Measurements from ENCODE around the gene SOBP. TPM values are rescaled to one million over a fixed set of nuclear protein-coding genes. Genes with fewer than 3 reads are reported as not detected.
"Not testable (repeated sequence)": the region's sequence is repeated elsewhere in the genome, so short reads cannot be mapped to it uniquely, and the experiment has no call there.

Gene SOBP
- total RNA-seq, 3 donors from 2014 or later: 1.1 to 2.1 (median 1.8) TPM

DNA sequence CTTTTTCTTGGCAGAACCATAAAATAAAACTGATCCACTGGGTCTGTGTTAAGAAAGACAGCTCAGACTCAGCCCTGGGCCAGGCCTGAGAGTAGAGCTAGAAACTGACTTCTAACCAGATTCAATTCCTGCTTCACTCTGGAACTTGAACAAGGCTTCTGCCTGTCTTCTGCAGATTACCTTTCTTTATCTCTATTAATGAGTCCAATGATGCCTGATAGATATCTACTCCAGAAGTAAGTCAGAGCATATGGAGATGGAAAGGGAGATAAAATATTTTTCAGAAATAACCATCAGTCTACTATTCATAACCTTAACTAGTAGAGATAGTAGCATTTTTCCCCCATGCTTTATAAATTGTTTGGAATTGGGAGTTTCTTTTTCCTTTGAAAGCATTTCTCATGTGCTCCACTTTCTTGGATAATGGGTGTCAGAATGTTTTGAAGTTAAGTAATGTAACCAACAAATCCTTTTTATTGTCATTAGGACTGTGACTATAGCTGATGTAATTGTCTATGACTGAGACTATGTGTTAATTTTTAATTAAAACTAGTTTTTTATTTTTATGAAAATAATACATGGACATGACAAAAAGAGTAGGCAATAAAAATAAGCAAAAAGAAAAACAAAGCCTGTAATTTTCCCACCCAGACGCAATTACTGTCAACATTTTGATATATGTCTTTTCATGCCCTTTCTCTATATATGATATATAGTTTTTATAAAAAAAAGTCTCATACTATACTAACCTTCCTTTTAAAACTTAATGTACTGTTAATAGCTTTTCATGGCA lies 7.2 kb downstream of the SOBP start:
- DNase-seq (no peak), ATAC-seq (no peak)
- Mint-ChIP-seq H3K4me1 (ENCODE audit: low read depth) (no peaks in the 10 kb centered on the region), H3K4me3 (no peak overlapping the region), H3K27me3 (ENCODE audit: low read depth) (peaks cover 22% of the 10 kb centered on the region), H3K9me3 (no peaks in the 10 kb centered on the region), H3K36me3 (ENCODE audit: insufficient read depth) (no peaks in the 10 kb centered on the region)

DNA sequence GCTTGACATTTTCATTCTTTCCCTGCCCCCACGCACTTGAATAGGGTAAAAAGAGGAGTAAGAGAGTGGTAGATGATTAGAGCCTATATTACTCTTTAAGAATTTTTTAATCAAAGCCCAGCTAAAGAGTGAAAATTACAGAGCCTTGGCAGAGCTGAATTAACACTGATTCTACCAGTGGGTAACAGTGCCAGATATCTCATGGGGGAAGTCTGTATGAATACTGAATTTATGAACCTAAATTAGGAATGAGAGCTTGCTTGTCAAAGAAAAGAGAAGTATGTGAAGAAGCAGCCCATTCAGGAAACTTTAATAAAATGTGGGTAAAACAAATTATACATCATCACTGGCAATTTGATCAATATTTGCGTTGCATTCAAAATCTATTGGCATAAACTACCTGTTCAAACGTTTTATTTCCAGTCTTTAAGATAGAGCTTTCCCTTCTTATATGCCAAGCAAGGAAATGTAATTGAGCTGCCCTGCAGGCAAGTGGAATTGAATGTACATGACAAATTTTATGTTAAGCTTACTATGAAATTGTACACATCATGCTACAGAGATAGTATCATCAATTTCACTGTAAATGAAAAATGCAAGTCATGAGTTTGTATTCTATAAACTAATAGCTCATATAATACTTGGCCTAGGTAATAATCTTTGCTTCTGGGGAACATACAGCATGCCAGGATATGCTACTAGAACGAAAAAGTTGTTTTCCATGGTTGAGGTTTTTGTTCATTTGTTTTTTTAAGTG lies 14.5 kb downstream of the SOBP start:
- Mint-ChIP-seq H3K27me3 (ENCODE audit: low read depth) (peaks cover 33% of the 10 kb centered on the region), H3K36me3 (ENCODE audit: insufficient read depth) (no peaks in the 10 kb centered on the region), H3K4me1 (ENCODE audit: low read depth) (no peaks in the 10 kb centered on the region), H3K9me3 (no peaks in the 10 kb centered on the region), H3K4me3 (no peak overlapping the region)
- ATAC-seq: no peak
- DNase-seq: no peak

DNA sequence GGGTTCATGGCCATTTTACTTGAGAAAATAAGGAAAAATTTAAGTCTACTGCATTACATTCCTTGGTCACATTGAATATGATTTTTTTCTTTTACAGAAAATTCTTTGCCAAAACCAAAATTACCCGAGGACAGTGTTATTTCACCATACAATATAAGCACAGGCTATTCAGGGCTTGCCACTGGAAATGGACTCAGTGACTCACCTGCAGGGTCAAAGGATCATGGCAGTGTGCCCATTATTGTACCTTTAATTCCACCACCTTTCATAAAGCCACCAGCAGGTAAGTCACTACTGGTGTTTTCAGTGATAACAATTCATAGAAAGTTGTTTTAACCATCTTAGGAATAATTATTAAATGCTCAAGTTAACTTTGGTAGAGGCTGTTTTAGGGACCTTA lies 16.2 kb downstream of the SOBP start:
- no peak overlapping the region for H3K4me3 Mint-ChIP-seq
- H3K36me3 Mint-ChIP-seq (ENCODE audit: insufficient read depth): no peaks in the 10 kb centered on the region
- no peaks in the 10 kb centered on the region for H3K9me3 Mint-ChIP-seq
- H3K27me3 Mint-ChIP-seq (ENCODE audit: low read depth): peaks cover 35% of the 10 kb centered on the region
- H3K4me1 Mint-ChIP-seq (ENCODE audit: low read depth): no peaks in the 10 kb centered on the region
- DNase-seq: no peak
- no peak for ATAC-seq

DNA sequence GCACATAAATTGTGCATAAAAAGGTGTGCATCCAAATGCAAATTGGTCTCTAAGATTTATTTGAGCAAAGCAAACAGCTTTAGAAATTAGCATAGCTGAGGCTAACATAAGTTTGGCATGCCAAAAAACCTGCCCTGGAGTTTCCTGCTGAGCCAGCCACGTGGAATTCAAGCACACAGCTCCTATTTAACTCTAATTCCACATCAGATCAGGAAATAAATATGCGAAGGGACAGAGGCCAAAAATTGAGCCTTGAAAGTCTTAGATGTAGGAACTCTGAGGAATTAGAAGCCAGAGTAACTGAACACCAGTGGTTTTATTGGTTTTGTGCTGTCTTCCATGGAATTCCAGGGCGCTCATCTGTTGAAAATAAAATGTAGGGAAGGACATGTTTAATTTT lies 19.6 kb downstream of the SOBP start:
- no peak for DNase-seq
- H3K36me3 Mint-ChIP-seq (ENCODE audit: insufficient read depth): no peaks in the 10 kb centered on the region
- no peaks in the 10 kb centered on the region for H3K9me3 Mint-ChIP-seq
- peaks cover 13% of the 10 kb centered on the region for H3K27me3 Mint-ChIP-seq (ENCODE audit: low read depth)
- H3K4me1 Mint-ChIP-seq (ENCODE audit: low read depth): no peaks in the 10 kb centered on the region
- ATAC-seq: no peak
- H3K4me3 Mint-ChIP-seq: no peak overlapping the region

DNA sequence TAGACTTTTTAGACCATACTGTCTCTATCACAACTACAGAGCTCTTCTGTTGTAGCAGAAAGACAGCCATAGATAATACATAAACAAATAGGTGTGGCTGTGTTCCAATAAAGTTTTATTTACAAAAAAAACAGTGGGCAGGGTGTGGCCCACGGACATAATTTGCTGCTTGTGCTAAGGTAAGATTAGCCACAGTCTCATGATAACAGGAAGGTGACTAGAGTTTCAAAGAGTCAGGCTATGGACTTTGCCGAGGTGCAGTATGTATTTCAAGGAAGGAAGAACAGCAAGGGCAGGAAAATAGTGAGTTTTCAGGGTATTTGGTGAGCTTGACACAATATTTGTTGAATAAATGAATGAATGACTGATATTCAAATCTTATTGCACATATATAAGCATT lies 20.2 kb downstream of the SOBP start:
- no peak for DNase-seq
- Mint-ChIP-seq H3K36me3 (ENCODE audit: insufficient read depth) (peaks cover 2% of the 10 kb centered on the region), H3K9me3 (peaks cover 5% of the 10 kb centered on the region), H3K4me1 (ENCODE audit: low read depth) (no peaks in the 10 kb centered on the region), H3K4me3 (no peak overlapping the region), H3K27me3 (ENCODE audit: low read depth) (peaks cover 13% of the 10 kb centered on the region)
- no peak for ATAC-seq

DNA sequence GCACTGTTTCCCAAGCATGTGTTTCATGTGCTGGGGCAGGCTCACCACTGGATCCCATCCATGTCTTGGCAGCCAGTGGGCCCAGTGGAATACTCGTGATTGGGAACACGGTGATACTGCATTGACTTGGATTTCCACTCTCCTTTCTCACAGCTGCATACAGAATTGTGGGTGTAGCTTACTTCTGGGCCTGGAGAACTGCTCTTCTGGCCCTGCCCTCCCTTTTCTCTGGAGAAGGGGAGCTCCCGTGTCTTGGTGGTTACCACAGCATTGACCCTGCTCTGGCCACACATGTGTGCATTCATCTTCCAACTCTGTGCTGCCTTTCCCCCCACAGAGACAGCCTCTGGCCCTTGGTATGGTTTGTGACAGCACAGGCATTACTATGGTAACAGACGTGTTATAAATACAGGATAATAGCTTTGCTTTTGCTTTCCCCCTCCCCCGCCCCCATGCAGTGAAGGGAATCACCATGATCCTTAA lies 21.6 kb downstream of the SOBP start:
- H3K4me3 Mint-ChIP-seq: no peak overlapping the region
- DNase-seq (no peak), ATAC-seq (no peak)
- H3K27me3 Mint-ChIP-seq (ENCODE audit: low read depth): peaks cover 6% of the 10 kb centered on the region
- no peaks in the 10 kb centered on the region for H3K4me1 Mint-ChIP-seq (ENCODE audit: low read depth)
- peaks cover 3% of the 10 kb centered on the region for H3K36me3 Mint-ChIP-seq (ENCODE audit: insufficient read depth)
- peaks cover 13% of the 10 kb centered on the region for H3K9me3 Mint-ChIP-seq

DNA sequence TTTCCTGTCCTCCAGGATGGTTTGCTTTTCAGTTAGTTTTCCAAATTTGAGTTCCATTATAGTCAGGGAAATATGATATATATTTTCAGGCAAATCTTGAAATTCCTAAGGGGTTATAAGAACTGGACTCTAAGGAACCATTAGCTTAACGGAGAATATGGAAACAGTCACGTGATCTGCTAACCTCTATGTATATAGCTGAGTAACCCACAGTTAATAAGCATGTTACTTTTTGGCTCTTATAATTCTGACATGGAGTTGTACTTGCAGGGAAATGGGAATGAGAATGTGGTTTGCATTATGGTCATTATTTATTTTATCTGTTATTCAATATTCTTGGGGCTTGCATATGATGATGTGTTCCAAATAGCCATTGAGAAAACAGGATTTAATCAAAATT lies 23.3 kb downstream of the SOBP start:
- Mint-ChIP-seq H3K36me3 (ENCODE audit: insufficient read depth) (peaks cover 3% of the 10 kb centered on the region), H3K4me3 (no peak overlapping the region), H3K27me3 (ENCODE audit: low read depth) (peaks cover 6% of the 10 kb centered on the region), H3K4me1 (ENCODE audit: low read depth) (no peaks in the 10 kb centered on the region), H3K9me3 (peaks cover 24% of the 10 kb centered on the region)
- ATAC-seq (no peak), DNase-seq (no peak)

DNA sequence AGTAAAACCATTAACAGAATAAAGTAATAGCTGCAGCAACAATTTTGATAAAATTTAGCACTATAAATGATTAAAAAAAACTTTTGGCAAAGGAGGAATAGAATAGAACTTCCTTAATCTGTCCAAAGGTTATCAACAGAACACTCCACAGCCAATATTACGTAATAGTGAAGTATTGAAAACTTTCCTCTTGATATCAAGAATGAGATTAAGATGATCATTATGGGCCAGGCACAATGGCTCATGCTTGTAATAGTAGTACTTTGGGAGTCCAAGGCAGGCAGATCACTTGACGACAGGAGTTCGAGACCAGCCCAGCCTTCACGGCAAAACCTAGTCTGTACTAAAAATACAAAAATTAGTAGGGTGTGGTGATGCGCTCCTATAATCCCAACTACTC lies 26.0 kb downstream of the SOBP start:
- H3K4me3 Mint-ChIP-seq: no peak overlapping the region
- DNase-seq (no peak), ATAC-seq (no peak)
- peaks cover 24% of the 10 kb centered on the region for H3K9me3 Mint-ChIP-seq
- no peaks in the 10 kb centered on the region for H3K4me1 Mint-ChIP-seq (ENCODE audit: low read depth)
- H3K36me3 Mint-ChIP-seq (ENCODE audit: insufficient read depth): peaks cover 3% of the 10 kb centered on the region
- H3K27me3 Mint-ChIP-seq (ENCODE audit: low read depth): peaks cover 5% of the 10 kb centered on the region

DNA sequence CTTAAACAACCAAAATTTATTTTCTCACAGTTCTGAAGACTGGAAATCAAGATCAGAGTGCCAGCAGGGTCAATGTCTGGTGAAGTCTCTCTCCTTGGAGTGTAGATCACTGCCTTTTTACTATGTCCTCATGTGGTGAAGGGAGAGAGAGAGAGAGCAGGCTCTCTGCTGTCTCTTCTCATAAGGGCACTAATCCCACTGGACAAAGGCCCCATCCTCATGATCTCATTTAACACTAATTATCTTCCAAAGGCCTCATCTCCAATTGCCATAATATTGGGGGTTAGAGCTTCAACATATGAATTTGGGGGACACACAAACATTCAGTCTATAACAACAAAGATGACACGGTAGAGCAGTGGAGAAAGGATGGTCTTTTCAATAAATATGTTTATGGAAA lies 27.4 kb downstream of the SOBP start:
- Mint-ChIP-seq H3K36me3 (ENCODE audit: insufficient read depth) (peaks cover 3% of the 10 kb centered on the region), H3K4me3 (no peak overlapping the region), H3K9me3 (peaks cover 24% of the 10 kb centered on the region), H3K27me3 (ENCODE audit: low read depth) (peaks cover 6% of the 10 kb centered on the region), H3K4me1 (ENCODE audit: low read depth) (no peaks in the 10 kb centered on the region)
- ATAC-seq (no peak), DNase-seq (no peak)

DNA sequence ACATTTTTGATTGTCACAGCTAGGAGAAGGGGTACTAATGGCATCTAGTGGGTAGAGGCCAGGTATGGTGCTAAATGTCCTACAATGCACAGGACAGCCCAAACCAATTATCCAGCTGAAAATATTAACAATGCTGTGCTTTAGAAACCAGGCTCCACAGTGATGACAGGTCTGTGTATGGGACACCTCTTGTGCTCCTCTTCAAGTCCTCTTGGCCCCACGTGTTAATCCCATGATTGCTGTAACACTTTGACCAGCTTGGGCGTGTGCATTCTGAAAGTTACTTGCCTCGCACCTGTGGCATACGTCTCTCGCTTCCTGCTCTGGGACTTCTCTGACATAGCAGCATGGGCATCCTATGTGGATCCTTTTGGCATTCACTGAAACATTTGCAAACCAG lies 29.3 kb downstream of the SOBP start:
- not testable (repeated sequence) for H3K4me3 Mint-ChIP-seq; H3K27me3 Mint-ChIP-seq (ENCODE audit: low read depth); H3K4me1 Mint-ChIP-seq (ENCODE audit: low read depth)

DNA sequence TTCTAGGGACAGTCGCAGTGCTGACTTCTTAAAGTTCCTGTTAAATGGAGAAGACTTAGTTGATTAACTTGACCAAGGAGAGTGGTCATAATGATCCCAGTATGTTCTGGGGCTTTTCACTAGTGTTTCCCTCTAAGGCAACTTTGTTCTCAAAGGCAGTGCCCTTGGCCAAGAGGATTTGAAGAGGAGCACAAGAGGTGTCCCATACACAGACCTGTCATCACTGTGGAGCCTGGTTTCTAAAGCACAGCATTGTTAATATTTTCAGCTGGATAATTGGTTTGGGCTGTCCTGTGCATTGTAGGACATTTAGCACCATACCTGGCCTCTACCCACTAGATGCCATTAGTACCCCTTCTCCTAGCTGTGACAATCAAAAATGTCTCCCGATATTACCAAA lies 30.8 kb downstream of the SOBP start:
- not testable (repeated sequence) for H3K27me3 Mint-ChIP-seq (ENCODE audit: low read depth); H3K4me3 Mint-ChIP-seq; DNase-seq; H3K36me3 Mint-ChIP-seq (ENCODE audit: insufficient read depth); ATAC-seq; H3K4me1 Mint-ChIP-seq (ENCODE audit: low read depth)
- peaks cover 18% of the 10 kb centered on the region for H3K9me3 Mint-ChIP-seq

More for the DNA sequence above, 29.3 kb downstream of the SOBP start:
- ATAC-seq; H3K36me3 Mint-ChIP-seq (ENCODE audit: insufficient read depth); DNase-seq: not testable (repeated sequence)
- H3K9me3 Mint-ChIP-seq: peaks cover 24% of the 10 kb centered on the region

DNA sequence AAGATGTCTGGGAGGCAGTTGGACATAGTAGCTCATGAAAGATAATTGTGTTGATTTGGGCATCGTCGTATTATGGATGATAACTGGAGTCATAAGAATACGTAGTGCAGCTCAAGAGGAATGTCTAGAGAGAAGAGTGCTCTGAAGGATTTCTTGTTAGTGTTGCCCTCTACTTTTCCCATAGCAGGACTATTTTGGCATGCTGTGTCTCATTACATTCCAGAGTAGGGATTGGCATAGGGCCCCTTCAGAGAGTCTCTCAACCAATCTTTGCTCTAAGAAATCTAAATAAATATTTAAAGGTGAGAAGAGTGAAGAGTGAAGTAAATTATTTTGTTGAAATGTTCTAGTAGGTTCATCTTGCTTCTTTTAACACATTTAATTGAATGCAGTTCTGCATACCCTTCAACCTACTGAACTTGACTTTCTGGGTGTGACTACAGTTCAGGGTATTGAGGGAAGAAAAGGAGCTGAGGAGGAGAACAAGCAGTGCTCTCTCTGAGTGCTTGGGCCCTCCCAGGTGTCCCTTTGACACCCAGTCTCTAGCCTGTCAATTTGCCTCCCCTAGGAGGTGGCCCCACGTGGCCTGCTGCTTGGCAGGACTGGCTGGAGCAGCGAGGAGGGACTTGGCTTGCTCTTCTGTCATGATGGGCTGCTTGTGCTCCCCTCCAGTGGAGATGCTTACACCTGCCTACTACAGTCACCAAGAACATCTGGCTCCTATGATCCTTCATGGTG lies 33.3 kb downstream of the SOBP start:
- H3K4me3 Mint-ChIP-seq: no peak overlapping the region
- H3K4me1 Mint-ChIP-seq (ENCODE audit: low read depth): no peaks in the 10 kb centered on the region
- no peak for DNase-seq
- no peaks in the 10 kb centered on the region for H3K36me3 Mint-ChIP-seq (ENCODE audit: insufficient read depth)
- ATAC-seq: no peak
- peaks cover 9% of the 10 kb centered on the region for H3K27me3 Mint-ChIP-seq (ENCODE audit: low read depth)
- no peaks in the 10 kb centered on the region for H3K9me3 Mint-ChIP-seq

DNA sequence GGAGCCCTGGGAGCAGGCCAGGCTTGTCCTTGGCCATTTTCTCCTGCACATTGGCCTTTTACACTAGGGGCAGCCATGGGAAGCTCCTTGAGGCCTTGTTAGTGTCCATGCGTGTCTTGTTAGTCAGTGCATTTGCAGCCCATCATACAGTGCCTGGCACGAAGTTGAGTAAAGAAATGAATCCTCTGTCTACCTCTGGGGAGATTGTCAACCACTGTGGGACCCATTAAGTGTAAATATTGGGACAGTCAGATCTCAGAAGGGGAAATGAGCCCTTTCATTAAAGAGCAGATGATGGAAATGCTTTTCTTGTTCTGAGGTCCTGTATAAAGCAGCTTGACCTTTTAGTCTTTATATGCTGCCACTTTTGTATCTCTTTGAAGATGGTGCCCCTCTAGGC lies 33.9 kb downstream of the SOBP start:
- Mint-ChIP-seq H3K9me3 (no peaks in the 10 kb centered on the region), H3K36me3 (ENCODE audit: insufficient read depth) (no peaks in the 10 kb centered on the region), H3K4me3 (no peak overlapping the region), H3K27me3 (ENCODE audit: low read depth) (peaks cover 9% of the 10 kb centered on the region), H3K4me1 (ENCODE audit: low read depth) (no peaks in the 10 kb centered on the region)
- DNase-seq (no peak), ATAC-seq (no peak)

DNA sequence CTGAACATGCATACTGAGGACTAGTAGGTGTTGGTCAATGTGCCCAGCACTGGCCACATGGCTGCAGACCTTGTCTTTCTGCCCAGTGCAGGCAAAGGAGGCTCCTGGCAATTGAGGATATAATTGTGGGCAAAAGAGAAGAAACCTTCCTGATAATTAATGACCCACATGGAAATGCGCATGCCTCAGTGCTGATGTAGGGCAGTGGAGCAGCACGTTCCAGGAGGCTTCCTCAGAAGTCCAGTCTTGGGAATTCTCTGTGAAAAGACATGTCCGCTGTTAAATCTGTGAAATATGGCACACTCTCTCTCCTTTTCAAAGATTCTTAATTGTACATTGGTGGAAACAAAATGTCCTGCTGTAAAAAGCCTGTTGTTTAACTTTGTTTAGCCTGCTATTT lies 34.7 kb downstream of the SOBP start:
- DNase-seq (no peak), ATAC-seq (no peak)
- Mint-ChIP-seq H3K36me3 (ENCODE audit: insufficient read depth) (no peaks in the 10 kb centered on the region), H3K27me3 (ENCODE audit: low read depth) (peaks cover 9% of the 10 kb centered on the region), H3K4me1 (ENCODE audit: low read depth) (no peaks in the 10 kb centered on the region), H3K9me3 (no peaks in the 10 kb centered on the region), H3K4me3 (no peak overlapping the region)
